Fibroblast of skin of left biceps (primary cell): ENCODE data around the gene CIC.

Experiments
- DNase-seq, 2 experiments: peaks; one replicate each; pipeline ENCODE4 v3.0.0-alpha.2; 2013; ENCODE audit warnings: low read depth in 2 of 2

The CIC gene

GRCh38 chr19:42277821-42278451, 8.9 kb downstream of the CIC start:
- no peak for DNase-seq

- no peak for DNase-seq
These were observed 9.6 kb downstream of the CIC start for GRCh38 chr19:42278452-42279154.

DNA sequence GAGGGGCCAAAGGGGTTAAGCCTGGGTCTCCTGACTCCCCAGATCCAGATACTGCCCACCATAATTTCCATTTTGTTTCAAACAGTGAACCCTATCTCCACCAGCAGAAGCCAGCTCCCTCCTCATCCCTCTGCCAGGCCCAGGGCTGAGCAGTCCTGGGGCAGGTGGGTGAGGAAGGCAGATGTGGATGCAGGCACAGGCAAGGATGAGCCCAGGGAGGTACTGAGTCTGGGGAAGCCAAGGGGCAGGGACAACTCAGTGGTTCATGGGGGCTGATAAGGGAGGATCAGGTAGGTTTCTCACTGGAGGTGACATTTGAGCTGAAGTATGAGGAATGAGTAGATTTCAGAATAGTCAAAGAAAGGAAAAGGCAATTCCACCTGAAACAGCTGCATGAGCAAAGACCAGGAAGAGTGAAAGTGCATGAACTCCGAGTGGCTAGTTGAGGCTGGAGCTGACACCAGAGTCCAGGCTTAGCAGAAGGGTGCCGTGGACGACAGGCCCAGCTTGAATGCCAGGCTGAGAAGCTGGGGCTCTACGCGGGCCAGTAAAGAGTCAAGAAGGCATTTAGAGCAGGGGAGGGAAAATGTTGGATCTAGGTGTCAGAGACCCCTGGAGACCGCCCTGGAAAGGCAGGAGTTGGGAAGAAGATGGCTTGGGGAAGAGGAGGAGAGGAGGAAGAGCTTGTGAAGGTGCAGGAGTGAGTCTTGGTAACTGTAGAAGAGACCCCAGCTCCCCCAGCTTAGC, 10.3 kb downstream of the CIC start:
- no peak for DNase-seq

- DNase-seq: peak; percentile 75 to 77
These were observed 11.1 kb downstream of the CIC start for GRCh38 chr19:42279902-42280814.

DNA sequence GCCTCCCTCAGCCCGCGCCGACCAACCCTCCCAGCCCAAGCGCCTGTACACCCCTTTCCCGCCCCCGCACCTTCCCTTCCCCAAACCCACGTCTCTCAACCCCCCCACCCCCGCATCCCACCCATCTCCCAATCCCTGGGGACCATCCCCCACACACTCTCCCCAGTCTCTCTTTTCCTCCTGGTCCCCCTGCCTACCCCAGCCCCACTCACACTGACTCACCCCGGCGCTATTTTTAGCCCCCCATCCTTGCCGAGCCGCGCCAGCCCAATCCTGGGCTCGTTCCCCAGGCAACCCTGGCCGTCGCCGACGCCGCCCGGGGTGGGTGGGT, 11.7 kb downstream of the CIC start:
- DNase-seq: no peak

DNA sequence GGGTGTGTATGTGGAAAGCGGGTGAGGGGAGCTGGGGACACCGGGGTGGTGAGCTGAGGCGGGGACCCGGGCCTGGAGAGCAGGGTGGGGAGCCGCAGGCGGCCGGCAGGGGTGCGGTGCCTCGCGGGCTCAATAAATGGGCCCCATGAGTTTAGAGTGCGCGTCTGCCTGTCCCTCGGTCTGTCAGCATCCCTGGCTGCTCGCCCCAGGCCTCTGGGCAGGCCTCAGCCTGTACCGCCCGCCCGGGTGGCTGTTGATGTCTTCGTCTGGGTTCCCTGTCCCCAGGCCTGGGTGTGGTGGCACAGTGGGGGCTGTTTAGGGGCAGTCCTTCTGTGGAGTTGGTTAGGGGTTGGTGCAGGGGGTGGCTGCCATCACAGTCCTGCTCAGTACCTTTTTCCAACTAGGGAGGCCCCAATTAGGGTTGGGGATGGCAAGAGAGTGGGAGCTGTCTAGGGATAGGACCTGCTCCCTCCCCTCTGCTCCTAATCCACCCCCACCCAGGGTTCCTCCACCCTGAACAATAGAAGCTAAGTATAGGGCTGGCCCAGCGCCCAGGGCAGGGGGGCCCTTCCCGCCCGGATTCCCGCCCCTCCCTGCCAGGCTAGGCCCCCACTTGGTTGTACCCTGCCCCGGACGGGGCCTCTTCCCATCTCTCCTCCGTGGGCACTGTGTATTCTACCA, 12.2 kb downstream of the CIC start:
- DNase-seq: no peak

GRCh38 chr19:42281827-42282762, 13.0 kb downstream of the CIC start:
- DNase-seq: no peak

- DNase-seq: no peak
These were observed 13.8 kb downstream of the CIC start for GRCh38 chr19:42282819-42283187.

- peak; percentile 89 to 91 for DNase-seq
These were observed 14.4 kb downstream of the CIC start for GRCh38 chr19:42283188-42284065.

GRCh38 chr19:42284066-42284501, 15.0 kb downstream of the CIC start:
- DNase-seq: peak; percentile 56 to 64

DNA sequence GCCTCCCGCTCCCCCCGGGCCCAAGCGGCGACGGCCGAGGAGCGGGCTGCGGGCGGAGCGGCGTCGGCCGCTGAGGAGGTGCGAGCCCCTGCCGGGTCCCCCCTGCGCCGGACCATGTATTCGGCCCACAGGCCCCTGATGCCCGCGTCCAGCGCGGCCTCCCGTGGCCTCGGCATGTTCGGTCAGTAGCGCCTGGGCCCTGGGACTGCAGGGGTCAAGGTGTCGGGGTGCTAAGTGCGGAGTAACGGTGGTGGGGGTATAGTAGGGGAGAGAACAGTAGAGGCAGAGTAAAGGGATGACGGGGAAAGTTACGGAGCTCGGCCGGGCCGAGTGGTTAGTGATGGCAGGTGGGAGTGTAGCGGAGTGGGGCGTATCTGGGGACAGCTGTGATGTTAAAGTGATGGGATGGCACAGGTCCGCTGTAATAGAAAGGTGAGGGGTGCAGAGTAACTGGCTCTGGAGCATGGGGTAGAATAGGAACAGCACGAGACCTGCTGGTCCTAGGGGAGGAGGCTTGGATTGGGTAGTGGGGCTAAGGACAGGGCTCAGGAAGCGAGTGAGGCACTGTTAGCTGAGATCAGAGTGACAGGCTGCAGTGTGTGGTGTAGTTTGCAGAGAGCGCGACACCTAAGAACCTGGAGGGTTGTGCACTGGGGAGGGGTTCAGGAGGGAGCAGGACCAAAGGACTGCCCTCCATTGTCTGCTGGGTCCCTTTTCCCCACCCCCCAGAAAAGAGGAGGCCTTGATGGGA, 15.7 kb downstream of the CIC start:
- no peak for DNase-seq

DNA sequence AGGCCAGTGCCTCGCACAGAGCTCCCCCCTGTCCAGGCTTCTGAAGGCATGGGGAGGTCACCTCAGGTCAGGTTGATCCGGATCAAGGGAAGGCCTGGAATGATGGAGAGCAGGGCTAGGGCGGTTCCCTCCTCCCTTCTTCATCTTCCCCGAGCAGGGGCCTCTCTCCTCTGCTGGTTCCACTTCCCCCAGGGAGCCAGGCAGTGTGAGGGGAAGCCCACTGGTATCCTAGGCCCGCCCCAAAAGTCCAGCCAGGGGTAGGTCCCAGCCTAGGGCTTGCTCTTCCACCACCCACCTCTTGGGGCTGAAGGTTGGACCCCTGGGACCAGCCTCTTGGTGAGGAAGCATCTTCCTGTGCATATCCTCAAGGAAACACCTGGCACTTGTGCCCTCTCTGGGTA, 16.5 kb downstream of the CIC start:
- DNase-seq: no peak

DNA sequence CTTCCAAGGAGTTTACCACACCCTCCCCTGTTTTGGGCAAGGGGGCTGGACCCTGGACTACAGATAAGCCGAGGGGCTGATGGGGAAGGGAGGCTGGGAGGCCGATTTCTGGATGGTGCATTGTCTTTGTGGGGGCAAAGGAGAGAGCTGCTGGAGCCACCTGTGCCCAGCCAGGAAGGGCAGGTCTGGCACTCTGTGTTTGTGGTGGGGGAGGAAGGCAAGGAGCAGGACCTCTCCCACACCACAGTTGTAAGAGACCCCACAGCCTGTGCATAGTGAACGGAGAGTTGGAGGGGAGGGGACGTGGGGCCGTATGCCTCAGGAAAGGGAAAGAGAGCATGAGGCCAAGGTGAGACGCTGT, 16.9 kb downstream of the CIC start:
- DNase-seq: no peak

DNA sequence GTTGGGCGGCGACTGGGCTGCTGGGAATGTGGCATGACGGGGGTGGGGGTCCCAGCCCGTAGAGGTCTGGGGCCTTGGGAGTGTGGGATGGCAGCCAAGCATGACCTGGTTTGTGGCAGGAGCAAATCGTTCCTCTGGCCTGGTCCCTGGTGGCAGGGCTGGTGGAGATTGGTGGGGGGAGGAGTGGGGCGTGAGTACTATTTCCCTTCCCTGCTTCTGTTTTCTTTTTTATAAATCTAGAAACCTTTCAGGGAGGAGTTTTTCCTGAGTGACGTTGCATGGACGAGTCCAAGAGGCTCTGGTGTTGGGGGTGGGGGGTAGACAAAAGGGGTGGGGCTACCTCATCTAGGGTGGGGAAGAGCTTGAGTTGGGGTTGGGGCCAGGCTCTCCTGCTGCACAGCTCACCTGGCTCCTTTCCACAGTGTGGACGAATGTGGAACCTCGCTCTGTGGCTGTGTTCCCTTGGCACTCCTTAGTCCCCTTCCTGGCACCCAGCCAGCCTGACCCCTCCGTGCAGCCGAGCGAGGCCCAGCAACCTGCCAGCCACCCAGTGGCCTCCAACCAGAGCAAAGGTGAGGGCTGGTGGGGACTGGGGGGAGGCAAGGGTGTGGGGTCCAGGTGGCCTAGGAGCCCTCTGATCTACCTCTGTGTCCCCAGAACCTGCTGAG, 17.4 kb downstream of the CIC start:
- DNase-seq: no peak

- no peak for DNase-seq
These were observed 18.2 kb downstream of the CIC start for GRCh38 chr19:42287017-42287826.

DNA sequence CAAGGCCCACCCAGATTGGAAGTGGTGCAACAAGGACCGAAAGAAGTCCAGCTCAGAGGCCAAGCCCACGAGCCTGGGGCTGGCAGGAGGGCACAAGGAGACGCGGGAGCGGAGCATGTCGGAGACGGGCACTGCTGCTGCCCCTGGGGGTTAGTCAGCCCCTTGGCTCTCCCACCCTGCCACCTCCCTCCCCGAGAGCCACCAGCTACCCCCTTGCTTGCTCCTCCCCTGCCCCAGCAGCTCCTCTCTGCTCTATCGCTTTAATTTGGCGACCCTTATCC, 18.7 kb downstream of the CIC start:
- no peak for DNase-seq

DNA sequence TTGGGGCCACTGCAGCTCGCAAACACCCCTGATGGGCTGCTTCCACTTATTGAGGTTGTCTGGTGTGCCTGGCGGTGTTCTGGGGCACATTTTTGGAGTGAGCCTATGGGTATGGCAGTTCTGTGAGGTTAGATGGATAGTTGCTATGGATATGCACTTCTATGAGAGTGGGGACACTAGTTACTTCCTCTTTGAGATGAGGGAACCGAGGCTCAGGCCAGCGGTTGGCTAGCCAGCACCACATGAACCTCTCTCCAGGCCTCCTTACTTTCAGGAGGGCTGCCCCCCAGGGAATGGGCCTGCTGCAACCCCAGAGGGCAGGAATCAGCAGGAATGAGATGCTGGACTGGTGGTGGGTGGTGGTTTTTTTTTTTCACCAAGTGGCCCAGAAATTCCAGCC, 19.3 kb downstream of the CIC start:
- DNase-seq: no peak
